Measurements from ENCODE around the gene HIVEP2.

DNA sequence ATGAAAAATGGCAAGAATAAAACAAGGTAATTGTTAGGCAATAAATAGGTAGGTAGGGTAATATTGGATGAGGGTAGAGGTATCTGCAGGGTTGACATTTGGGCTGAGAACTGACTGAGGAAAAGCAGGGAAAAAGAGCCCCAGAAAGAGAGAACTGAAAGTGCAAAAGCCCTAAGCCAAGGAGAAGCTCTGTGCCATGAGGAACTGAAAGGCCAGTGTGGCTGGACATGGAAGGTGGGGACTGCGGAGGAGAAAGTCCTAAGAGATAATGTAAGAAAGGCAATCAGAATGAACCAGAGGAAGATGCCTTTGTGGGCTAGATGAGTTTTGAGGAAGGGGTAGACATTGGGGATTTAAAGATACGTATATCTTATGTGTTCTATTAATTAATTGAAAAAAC is 9.9 kb upstream of the HIVEP2 start:
- TF ChIP-seq, protein P1, sequence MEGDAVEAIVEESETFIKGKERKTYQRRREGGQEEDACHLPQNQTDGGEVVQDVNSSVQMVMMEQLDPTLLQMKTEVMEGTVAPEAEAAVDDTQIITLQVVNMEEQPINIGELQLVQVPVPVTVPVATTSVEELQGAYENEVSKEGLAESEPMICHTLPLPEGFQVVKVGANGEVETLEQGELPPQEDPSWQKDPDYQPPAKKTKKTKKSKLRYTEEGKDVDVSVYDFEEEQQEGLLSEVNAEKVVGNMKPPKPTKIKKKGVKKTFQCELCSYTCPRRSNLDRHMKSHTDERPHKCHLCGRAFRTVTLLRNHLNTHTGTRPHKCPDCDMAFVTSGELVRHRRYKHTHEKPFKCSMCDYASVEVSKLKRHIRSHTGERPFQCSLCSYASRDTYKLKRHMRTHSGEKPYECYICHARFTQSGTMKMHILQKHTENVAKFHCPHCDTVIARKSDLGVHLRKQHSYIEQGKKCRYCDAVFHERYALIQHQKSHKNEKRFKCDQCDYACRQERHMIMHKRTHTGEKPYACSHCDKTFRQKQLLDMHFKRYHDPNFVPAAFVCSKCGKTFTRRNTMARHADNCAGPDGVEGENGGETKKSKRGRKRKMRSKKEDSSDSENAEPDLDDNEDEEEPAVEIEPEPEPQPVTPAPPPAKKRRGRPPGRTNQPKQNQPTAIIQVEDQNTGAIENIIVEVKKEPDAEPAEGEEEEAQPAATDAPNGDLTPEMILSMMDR (IDR thresholded peaks at IDR 0.05; ENCODE audit: insufficient read depth, low read length) = no peak
- TF ChIP-seq SPI1 (IDR thresholded peaks at IDR 0.05; ENCODE audit: borderline replicate concordance, low read depth) = no peak
- no peak for TF ChIP-seq POLR2AphosphoS5 (IDR thresholded peaks at IDR 0.05; ENCODE audit: low read depth)
- no peak for TF ChIP-seq GABPA (IDR thresholded peaks at IDR 0.05; ENCODE audit: low read depth)

Measured in HL-60 (cell line).